ENCODE results near the gene LAMB2. TPM values are rescaled to one million over a fixed set of nuclear protein-coding genes. Genes with fewer than 3 reads are reported as not detected.

LAMB2 gene
- total RNA-seq, 2 donors from 2014 or later = 83.5 to 112 TPM

DNA sequence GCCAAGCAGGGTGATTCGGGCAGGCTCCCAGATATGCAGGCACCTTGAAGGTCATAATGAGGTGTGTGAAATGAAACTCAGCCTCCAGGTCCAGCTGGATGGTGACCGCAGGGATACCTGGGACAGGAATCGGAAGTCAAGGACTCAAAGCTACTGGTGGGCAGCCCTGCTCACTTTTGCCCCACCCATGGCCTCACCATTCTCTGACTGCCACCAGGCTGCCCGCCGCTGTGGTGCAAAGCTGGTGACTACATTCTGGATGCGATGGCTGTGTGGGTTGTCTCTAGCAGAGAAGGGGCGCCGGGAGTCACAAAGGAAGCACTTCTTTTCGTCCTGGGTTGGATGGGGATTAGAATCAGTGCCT, 795 bp downstream of the LAMB2 start:
- intact Hi-C loops (cut with DNase I) = no loop called here

DNA sequence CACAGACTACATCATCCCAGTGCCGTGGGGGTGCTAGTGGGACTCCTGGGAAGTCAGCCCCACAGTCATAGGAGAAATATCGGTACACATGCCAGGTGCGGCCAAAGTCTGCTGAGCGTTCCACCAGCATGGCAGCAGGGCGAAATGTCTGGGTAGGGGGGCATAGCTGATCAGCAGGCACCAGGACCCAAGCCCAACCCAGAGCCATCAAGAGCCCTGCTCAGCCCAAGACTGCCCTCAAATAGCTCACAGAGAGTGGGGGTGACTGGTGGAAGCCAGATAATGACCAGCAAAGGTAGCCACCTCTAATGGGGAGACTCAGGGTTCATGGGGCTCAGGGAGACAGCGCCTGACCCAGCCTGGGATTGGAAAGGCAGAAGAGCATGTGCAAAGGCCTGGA, 1.3 kb downstream of the LAMB2 start:
- Histone ChIP-seq H3K36me3 (no peaks in the 10 kb centered on the region), H3K9me3 (no peaks in the 10 kb centered on the region), H3K27me3 (no peaks in the 10 kb centered on the region), H3K4me1 (peaks cover 8% of the 10 kb centered on the region), H3K4me3 (peak overlapping the region; percentile 51), H3K27ac (no peak overlapping the region), H3K9ac (ENCODE audit: low read depth in 2 of 2, low read length in 2 of 2) (peak overlapping the region; percentile 18 to 68)
- intact Hi-C loops (cut with DNase I) = no loop called here
- DNase-seq = no peak
- TF ChIP-seq, protein P1, sequence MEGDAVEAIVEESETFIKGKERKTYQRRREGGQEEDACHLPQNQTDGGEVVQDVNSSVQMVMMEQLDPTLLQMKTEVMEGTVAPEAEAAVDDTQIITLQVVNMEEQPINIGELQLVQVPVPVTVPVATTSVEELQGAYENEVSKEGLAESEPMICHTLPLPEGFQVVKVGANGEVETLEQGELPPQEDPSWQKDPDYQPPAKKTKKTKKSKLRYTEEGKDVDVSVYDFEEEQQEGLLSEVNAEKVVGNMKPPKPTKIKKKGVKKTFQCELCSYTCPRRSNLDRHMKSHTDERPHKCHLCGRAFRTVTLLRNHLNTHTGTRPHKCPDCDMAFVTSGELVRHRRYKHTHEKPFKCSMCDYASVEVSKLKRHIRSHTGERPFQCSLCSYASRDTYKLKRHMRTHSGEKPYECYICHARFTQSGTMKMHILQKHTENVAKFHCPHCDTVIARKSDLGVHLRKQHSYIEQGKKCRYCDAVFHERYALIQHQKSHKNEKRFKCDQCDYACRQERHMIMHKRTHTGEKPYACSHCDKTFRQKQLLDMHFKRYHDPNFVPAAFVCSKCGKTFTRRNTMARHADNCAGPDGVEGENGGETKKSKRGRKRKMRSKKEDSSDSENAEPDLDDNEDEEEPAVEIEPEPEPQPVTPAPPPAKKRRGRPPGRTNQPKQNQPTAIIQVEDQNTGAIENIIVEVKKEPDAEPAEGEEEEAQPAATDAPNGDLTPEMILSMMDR (IDR thresholded peaks at IDR 0.05) = no peak

More for the DNA sequence above, 795 bp downstream of the LAMB2 start:
- TF ChIP-seq, protein P1 (IDR thresholded peaks at IDR 0.05) = no peak
- peak overlapping the region; percentile 51 for H3K4me3 ChIP-seq
- DNase-seq = no peak
- no peaks in the 10 kb centered on the region for H3K9me3 ChIP-seq
- peaks cover 8% of the 10 kb centered on the region for H3K4me1 ChIP-seq
- no peaks in the 10 kb centered on the region for H3K36me3 ChIP-seq
- peak overlapping the region; percentile 69 for H3K27ac ChIP-seq
- peak overlapping the region; percentile 54 to 68 for H3K9ac ChIP-seq (ENCODE audit: low read depth in 2 of 2, low read length in 2 of 2)
- H3K27me3 ChIP-seq = no peaks in the 10 kb centered on the region

DNA sequence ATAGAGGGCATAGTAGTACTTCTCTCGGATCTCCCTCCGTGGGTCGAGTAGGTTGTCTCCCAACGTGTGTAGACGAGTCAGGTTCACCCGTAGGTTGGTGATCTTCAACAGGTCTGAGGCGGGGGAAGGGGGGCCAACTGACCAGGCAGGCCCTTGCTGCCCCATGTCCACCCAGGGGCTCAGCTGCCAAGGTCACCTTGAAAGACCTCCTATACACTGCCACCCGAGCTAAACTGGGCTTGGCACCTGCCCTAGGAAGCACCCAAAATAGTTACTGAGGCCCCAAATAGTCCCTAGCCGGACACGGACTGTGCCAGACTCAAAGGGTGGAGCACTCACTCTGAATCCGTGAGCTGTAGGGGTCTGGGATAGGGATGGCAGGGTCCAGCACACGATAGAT, 1.8 kb downstream of the LAMB2 start:
- intact Hi-C loops (cut with DNase I) = no loop called here
- Histone ChIP-seq H3K36me3 (no peaks in the 10 kb centered on the region), H3K9me3 (no peaks in the 10 kb centered on the region), H3K27ac (no peak overlapping the region), H3K27me3 (no peaks in the 10 kb centered on the region), H3K4me3 (no peak overlapping the region), H3K9ac (ENCODE audit: low read depth in 2 of 2, low read length in 2 of 2) (no peak overlapping the region), H3K4me1 (peaks cover 8% of the 10 kb centered on the region)
- no peak for DNase-seq
- TF ChIP-seq, protein P1 (IDR thresholded peaks at IDR 0.05) = no peak

DNA sequence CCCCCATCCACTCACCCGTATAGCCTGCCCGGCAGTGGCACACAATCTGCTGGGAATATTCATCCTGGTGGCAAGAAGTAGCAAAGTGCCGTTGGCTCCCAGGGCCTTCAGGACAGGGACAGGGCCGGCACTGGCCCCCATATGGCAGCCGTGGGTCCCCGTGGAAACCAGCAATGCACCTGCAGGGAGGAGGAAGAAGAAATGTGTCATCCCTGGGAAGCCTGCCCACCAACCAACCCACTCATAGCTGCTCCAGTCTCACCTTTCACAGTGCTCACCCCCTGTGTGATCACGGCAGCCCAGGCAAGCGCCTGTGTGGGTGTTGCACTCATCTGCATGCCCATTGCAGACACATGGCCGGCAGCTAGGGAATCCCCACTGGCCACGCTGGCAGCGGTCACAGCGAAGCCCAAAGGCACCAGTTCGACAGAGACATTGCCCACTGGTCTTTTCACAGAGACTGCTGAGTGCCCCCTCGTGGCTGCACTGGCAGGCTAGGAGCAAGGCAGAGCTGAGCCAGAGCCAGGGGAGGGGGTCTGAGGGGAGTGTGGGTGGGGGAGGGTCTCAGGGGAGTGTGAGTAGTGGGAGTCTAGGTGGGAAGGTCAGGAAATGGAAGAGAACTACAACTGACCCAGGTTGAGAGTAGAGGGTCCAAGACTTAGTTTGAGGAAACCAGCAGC, 7.7 kb downstream of the LAMB2 start:
- TF ChIP-seq, protein P1 (IDR thresholded peaks at IDR 0.05) = no peak
- no peak overlapping the region for H3K27ac ChIP-seq
- H3K36me3 ChIP-seq = no peaks in the 10 kb centered on the region
- H3K27me3 ChIP-seq = no peaks in the 10 kb centered on the region
- no peak overlapping the region for H3K4me3 ChIP-seq
- no peaks in the 10 kb centered on the region for H3K9me3 ChIP-seq
- H3K4me1 ChIP-seq = no peaks in the 10 kb centered on the region
- intact Hi-C loops (cut with DNase I) = no loop called here
- no peak overlapping the region for H3K9ac ChIP-seq (ENCODE audit: low read depth in 2 of 2, low read length in 2 of 2)
- DNase-seq = no peak

DNA sequence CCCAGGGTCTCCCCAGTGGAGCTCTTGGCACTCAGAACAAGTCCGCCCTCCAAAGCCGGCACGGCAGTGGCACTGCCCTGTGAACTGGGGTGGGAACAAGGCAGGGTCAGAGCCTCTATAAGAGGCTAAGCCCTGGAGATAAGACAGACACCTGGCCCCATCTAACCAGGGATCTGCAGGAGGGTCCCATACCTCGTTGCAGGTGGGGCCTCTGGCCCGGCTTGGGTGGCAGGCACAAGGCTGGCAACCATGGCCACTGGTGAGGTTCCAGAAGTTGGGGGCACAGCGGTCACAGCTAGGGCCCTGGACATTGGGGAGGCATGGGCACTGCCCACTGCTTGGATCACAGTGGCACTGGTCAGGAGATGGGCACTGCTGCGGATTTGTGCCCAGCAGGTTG, 8.6 kb downstream of the LAMB2 start:
- Histone ChIP-seq H3K4me3 (no peak overlapping the region), H3K27ac (no peak overlapping the region), H3K4me1 (peaks cover 8% of the 10 kb centered on the region), H3K36me3 (no peaks in the 10 kb centered on the region), H3K27me3 (no peaks in the 10 kb centered on the region), H3K9me3 (no peaks in the 10 kb centered on the region), H3K9ac (ENCODE audit: low read depth in 2 of 2, low read length in 2 of 2) (no peak overlapping the region)
- intact Hi-C loops (cut with DNase I) = no loop called here
- no peak for DNase-seq
- TF ChIP-seq, protein P1 (IDR thresholded peaks at IDR 0.05) = no peak
